ENCODE results near the gene SEMA4D.

Gene SEMA4D

DNA sequence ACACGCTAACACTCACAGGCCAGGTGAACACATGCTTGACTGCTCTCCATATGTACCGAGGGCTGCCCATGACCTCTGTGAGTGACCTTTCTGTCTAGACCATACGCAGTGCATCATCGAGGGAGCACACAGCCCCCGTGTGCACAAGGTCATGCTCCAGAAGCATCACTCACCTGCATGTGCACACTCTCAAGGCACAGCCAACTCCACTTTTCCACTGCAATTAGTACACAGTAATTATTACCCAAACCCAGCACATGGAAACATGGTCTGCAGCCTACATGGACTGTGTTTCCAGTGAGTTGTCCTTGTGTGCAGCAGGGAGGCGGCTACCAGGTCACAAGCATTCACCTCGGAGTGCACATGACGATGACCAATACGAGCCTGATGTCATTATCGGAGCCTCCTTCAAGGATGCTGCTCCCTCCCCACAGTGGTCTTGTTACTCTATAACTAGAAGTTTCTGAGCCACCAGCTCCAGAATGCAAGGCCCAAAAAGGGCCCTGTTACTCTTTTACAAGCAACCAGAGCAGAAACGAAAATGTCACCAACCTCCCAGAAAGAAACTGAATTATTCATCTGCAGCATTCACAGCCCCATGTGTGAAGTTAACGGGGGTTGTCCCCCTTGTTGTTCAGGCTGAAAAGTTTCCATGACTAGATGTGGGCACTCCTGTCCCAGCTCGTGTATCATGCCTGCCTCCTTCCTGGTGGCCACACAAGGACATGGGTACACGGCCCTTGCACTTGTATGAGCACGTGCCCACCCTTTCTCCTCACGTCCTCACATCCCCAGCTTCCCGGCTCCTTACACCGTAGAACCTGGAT is 31.2 kb downstream of the SEMA4D start:
- DNase-seq (ENCODE audit: low read depth in 2 of 2): peak in 1 of 2 donors; percentile 41

DNA sequence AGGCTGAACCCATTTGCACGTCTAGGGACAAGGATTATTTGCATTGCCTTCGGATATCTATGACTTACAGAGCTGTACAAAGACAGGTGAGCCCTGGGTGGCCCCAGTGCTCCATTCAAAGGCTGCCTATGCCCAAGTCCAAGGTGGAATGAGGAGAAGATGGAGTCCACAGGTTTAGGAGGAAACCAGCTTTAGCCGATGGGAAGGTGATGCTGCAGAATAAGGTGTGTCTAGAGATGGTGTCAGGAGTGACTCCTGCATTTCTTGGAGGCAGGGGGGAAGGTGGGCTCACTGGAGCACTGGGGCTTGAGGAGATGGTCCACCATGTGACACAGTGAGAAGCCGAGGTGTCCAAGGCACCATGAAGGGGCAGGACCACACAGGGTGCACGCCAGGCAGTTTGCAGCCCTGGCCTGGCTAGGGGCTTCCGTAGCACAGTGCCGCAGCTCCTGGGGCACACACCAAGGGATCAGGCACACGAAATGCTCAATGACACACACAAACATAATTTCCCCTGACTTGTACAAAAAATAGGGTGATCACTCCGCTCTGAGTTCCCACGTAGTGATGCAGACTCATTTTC is 32.1 kb downstream of the SEMA4D start:
- DNase-seq (ENCODE audit: low read depth in 2 of 2): no peak

GRCh38 chr9:89465001-89465451 is 32.9 kb downstream of the SEMA4D start:
- DNase-seq (ENCODE audit: low read depth in 2 of 2): no peak

DNA sequence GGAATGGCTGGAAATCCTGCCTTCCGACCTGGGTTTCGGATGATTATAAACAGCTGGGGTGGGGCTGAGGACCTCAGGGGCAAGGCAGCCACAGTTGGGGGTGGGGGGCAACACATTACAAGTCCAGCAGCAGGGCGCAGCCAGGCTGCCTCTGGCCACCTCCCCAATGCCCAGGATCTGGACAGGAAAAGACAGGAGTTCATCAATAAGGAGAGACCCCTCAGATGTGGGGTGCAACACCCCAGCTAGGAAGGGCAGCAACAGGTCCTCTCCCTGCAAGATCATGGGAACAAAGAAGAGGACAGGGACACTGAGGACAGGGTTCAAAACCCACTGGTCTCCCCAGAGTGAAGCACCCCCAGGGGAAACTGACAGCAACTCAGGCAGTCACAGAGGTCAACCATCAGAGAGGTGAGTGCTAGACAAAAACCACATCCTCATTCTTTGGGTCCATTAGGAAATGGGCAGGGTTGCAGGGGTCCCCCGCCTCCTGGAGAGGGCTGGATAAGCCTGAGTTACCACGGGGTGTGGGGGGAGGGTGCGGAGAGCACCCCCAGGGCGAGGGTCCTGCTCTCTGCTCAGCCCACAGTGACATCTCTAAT is 33.5 kb downstream of the SEMA4D start:
- no peak for DNase-seq (ENCODE audit: low read depth in 2 of 2)

DNA sequence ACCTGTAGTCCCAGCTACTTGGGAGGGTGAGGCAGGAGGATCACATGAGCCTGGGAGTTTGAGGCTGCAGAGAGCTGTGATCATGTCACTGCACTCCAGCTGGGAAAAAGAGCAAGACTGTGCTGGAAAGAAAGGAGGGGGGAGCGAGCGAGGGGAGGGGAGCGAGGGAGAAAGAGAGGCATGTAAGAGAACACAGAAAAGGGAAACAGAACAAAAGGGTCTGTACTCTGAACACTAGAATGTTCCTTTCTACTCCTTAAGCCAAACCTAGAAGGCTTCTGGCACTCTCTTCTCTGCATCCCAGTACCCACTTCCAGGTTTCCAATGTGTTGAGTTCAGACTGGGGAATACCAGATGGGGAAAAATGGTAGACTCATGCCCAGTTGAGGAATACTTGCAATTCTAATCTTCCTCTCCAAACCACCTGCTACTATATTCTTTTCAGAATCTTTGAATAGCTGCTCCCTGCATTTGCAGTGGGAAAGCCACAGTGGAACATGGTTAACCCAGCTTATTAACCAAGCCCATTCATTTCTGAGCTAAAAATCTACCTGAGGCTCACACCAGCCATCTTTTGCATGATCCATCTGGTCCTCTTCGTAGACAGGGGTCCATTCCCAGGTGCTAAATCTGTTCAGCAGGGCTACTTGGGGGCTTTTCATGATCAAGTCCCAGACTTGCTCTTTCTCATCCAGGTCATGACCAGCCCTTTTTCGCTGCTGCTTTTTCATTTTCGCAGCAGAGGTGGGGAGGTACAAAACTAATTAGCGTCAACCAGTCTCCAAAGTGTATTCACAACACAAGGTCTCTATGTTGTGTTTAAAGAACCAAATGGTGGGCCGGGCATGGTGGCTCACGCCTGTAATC is 34.9 kb downstream of the SEMA4D start:
- no peak for DNase-seq (ENCODE audit: low read depth in 2 of 2)

DNA sequence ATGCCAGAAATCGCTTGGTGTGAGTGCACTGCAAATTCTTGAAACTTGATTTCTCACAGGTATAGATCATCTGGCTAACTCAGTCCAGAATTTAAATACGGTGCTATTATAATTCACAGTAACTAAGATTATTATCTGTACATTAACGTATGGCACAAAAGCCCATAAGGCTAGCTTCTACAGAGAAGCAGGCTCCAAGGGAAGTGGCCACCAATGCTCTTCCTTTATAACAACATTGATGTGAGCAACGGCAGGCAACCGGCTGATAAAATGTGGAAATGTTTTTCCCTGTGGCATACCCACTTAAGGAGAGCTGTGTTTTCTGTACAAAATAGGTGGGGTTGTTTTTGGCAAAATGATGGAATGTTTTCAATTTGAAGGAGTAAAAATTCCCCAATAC is 35.7 kb downstream of the SEMA4D start:
- DNase-seq (ENCODE audit: low read depth in 2 of 2): no peak

- DNase-seq (ENCODE audit: low read depth in 2 of 2): no peak
These were observed 36.6 kb downstream of the SEMA4D start for GRCh38 chr9:89461265-89461664.

DNA sequence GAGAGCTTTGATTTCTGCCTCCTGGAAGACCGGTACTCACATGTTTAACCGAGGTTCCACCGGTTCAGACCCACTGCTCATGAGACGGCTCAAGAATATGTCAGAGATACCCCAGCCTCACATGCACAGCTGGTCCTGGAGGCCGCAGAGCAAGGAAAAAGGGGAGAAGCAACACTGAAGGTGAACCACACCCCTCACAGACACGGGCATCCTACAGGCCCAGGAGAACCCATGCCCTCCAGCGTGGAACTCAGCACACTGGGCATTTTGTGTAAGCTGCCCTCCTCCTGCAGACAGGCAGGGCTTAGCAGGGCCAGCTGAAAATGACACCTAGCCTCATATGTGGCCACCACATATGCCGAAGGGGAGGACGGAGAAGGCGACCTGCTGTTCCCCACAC is 37.4 kb downstream of the SEMA4D start:
- no peak for DNase-seq (ENCODE audit: low read depth in 2 of 2)

DNA sequence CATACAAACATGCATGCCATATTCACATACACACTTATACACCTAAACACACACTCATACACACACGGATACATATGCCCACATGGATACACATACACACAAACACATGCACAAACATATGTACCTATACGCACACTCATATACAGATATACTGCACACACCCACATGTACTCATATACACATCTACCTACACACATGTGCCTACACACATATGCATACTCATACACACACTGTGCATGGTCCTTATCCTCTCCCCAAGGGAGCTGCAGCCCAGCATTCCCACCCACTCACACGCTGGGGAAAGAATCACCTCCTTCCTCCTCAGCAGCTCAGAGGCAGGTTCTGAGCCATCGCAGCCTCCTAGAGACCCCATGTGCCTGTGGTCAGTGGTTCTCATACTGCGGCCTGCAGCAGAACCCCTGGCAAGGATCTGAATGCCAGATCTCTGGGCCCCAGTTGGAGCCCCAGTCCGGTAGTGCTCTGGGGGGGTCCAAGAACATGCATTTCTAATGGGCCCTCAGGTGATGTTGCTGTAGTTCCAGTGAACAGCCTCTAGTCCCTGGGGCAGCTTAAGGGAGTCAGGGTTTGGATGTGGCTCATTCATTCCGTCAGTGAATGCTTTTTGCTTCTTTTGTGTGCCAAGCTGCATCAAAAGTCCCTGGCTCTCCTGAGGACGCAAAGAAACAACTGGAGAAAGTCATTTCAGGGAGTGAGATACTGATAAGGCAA is 39.0 kb downstream of the SEMA4D start:
- no peak for DNase-seq (ENCODE audit: low read depth in 2 of 2)

GRCh38 chr9:89457376-89457855 is 40.5 kb downstream of the SEMA4D start:
- DNase-seq (ENCODE audit: low read depth in 2 of 2): no peak

GRCh38 chr9:89455356-89455824 is 42.5 kb downstream of the SEMA4D start:
- no peak for DNase-seq (ENCODE audit: low read depth in 2 of 2)

- DNase-seq (ENCODE audit: low read depth in 2 of 2): no peak
These were observed 43.2 kb downstream of the SEMA4D start for GRCh38 chr9:89454498-89455355.

GRCh38 chr9:89453452-89453851 is 44.5 kb downstream of the SEMA4D start:
- DNase-seq (ENCODE audit: low read depth in 2 of 2): no peak

GRCh38 chr9:89452561-89452960 is 45.4 kb downstream of the SEMA4D start:
- DNase-seq (ENCODE audit: low read depth in 2 of 2): no peak

- DNase-seq (ENCODE audit: low read depth in 2 of 2): no peak
These were observed 47.7 kb downstream of the SEMA4D start for GRCh38 chr9:89450213-89450612.

GRCh38 chr9:89449261-89449671 is 48.6 kb downstream of the SEMA4D start:
- DNase-seq (ENCODE audit: low read depth in 2 of 2): no peak

- no peak for DNase-seq (ENCODE audit: low read depth in 2 of 2)
These were observed 49.1 kb downstream of the SEMA4D start for GRCh38 chr9:89448821-89449220.

- DNase-seq (ENCODE audit: low read depth in 2 of 2): peak; percentile 37 to 55
These were observed 49.5 kb downstream of the SEMA4D start for GRCh38 chr9:89448381-89448780.

DNA sequence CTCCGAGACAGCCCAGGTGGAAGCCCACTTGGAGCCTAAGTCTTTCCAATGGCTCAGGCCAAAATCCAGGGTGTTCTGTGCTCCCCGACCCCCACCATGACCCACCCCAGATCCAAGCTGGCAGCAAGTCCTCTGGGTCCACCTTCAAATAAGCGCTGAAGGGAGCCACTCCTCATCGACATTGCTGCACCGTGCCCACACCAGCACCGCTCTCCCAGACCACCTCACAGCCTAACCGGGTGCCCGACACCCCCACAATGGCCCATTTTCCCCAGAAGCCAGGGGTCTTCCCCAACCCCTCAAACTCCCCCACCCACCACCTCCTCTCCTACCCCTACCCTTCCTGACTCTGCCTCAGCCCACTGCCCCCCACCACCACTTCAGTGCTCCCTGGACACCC is 50.5 kb downstream of the SEMA4D start:
- DNase-seq (ENCODE audit: low read depth in 2 of 2): no peak

DNA sequence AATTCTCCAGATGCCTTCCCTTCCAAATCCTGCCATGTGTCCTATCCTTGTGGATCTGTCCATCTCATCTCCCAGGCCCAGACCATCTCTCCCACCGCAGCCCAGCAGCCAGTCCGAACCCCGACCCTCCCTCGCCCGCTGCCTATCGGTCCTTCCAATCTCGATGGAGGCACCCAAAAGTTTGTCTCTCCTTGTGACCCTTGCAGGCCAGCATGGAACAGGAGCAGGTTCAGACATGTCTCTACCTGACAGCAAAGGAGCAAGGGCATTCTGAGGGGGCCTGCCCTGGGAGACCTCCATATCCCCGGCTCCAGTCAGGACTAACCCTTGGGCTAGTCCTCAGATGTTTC is 51.0 kb downstream of the SEMA4D start:
- no peak for DNase-seq (ENCODE audit: low read depth in 2 of 2)

Measured in activated CD8-positive, alpha-beta memory T cell treated with anti-CD3 and anti-CD28 coated beads for 4 hours (primary cell).